DMS 273 (cell line): ENCODE results near the gene NOTCH4.

Experiments used
- DNase-seq: peaks from one replicate; lab custom pipeline; 2025; ENCODE audit not compliant: unreplicated experiment; lab: John Stamatoyannopoulos, UW

Gene NOTCH4

DNA sequence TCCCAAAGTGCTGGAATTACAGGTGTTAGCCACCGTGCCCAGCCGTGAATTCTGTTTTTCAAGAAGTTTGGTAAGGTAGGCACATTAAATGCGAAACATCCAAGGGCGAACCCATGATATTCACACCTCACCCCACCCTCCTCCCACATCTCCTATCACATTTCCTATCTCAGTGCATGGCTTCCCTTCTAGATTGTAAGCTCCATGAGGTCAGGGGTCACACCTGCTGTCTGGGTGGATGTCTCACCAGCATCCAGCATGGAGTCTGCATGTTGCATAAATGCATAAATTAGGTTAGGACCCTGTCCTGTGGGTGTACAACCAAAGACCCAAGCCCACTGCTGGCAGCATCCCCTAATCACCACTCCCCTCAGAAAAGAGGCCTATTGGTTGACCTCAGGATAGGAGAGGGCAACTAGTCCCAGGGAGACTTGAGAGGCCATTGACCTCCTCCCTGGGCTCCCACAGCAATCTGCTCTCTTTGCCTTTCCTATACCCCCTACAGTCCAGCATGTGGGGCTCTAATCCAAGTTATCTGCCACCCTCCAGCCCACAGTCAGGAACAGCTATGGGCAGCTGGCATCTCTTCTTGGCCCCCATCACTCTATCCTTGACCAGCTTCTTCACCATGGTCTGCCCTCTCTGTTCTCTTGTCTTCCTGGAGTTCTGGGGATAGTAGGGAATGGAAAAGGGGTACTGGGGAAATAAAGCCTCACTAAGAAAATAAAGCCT is 76.3 kb downstream of the NOTCH4 start:
- no peak for DNase-seq

DNA sequence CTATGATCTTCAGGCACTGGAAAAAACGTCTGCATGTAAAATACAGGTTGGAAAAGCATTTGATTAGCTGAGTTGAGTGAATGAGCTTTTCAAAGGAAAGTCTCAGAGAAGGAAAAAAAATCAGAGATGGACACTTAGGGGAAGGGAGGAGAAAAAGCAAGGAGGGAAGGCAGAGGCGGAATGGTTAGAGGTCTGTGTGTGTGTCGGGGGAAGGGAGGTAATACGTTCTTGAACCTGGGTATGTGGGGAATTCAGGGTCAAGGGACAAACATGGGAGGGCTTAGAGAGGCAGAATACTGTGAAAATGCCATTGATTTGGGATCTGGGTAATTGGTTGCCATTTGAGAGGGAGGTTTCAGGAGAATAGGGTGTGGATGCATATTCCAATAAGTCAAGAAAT is 77.2 kb downstream of the NOTCH4 start:
- DNase-seq, result no peak

DNA sequence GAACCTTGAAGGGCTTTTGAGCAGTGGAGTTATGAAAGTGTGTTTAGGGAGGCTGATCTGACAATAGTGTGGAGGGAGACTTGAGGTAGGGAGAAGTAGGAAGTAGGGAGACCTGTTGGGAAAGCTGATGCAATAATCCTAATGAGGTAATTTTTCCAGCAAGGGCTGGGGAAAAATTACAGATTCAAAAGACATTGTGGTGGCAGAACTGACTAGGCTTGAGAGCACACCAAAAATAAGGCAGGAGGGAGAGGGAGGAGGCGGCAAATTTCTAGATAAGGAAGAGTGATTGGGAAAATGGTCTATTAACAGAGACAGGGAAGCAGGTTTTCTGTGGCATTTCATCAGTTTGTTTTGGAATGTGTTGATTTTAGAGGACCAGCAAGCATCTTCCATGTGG is 77.6 kb downstream of the NOTCH4 start:
- no peak for DNase-seq
